Muscle of back (tissue), 11 donors: ENCODE measurements around the gene OSBPL3. TPM values are rescaled to one million over a fixed set of nuclear protein-coding genes. Genes with fewer than 3 reads are reported as not detected.

ENCODE experiments used
- DNase-seq, 3 donors: peaks; one replicate each; pipeline versions ENCODE4 v3.0.0 to v3.0.0-alpha.2; 2013
- polyA plus RNA-seq, 10 donors: library from polyadenylated mRNA; unstranded; fragments of 120-200 nt; gene quantifications; one replicate each; pipeline ENCODE4 v1.2.1, GENCODE V29; 2013; ENCODE audit not compliant: insufficient read length in 10 of 10

OSBPL3 gene
- polyA plus RNA-seq, 10 donors, result 2.9 to 5.9 (median 3.8) TPM

GRCh38 chr7:24764972-24765744 is 214.8 kb downstream of the OSBPL3 start:
- DNase-seq, result peak in 1 of 3 donors; percentile 36

GRCh38 chr7:24764011-24764410 is 216.0 kb downstream of the OSBPL3 start:
- no peak for DNase-seq

GRCh38 chr7:24763303-24763901 is 216.6 kb downstream of the OSBPL3 start:
- DNase-seq, result no peak

- no peak for DNase-seq
Measured at GRCh38 chr7:24762771-24763170, 217.2 kb downstream of the OSBPL3 start.

GRCh38 chr7:24760968-24761367 is 219.0 kb downstream of the OSBPL3 start:
- no peak for DNase-seq

- peak in 2 of 3 donors; percentile 49 to 79 for DNase-seq
Measured at GRCh38 chr7:24757353-24758275, 222.4 kb downstream of the OSBPL3 start, which contains the start of gene GSDME. GSDME (minus strand) TSS chr7:24757464; CDS start chr7:24749774, 7,690 bp downstream.

- DNase-seq, result peak in 2 of 3 donors; percentile 36 to 48
Measured at GRCh38 chr7:24756545-24757352, 223.2 kb downstream of the OSBPL3 start.

- DNase-seq, result no peak
Measured at GRCh38 chr7:24755541-24756407, 224.2 kb downstream of the OSBPL3 start.

GRCh38 chr7:24754906-24755506 is 225.0 kb downstream of the OSBPL3 start:
- DNase-seq, result no peak

- DNase-seq, result no peak
Measured at GRCh38 chr7:24752073-24752800, 227.7 kb downstream of the OSBPL3 start.

- no peak for DNase-seq
Measured at GRCh38 chr7:24751484-24751883, 228.5 kb downstream of the OSBPL3 start.

- DNase-seq, result no peak
Measured at GRCh38 chr7:24750441-24751055, 229.4 kb downstream of the OSBPL3 start.

- DNase-seq, result no peak
Measured at GRCh38 chr7:24748521-24748920, 231.5 kb downstream of the OSBPL3 start.

Other genes starting within 250 kb of the OSBPL3 start
- gene GSDME, start 222.7 kb downstream of the OSBPL3 start, polyA plus RNA-seq, result 10 to 100 TPM in 2 of 10 donors, 1 to 10 TPM in 8; 5.4 to 18.6 (median 8.4) TPM
- 100 to 1,000 TPM; 111 to 174 (median 151) TPM for gene CYCS, start 145.1 kb upstream of the OSBPL3 start, polyA plus RNA-seq
- gene NPVF, start 248.3 kb upstream of the OSBPL3 start, polyA plus RNA-seq, result not detected